Loucy (cell line): Measurements from ENCODE around the gene SPATA2L.

ENCODE experiments used
- H2AFZ ChIP-seq: fragments of 200-600 bp; sonication (generic); 2 replicates; pipeline ENCODE4 v1.6.0; 2016; ENCODE audit warnings: antibody characterized with exemption, mild to moderate bottlenecking, low read length, moderate library complexity
- H3F3A ChIP-seq: fragments of 200-600 bp; 2 replicates; pipeline ENCODE4 v1.6.0; 2016; ENCODE audit warnings: antibody characterized with exemption, low read depth, mild to moderate bottlenecking
- H3K27me3 ChIP-seq: fragments of 200-600 bp; sonication (generic); 2 replicates; pipeline ENCODE4 v1.6.1; 2014; ENCODE audit warnings: low read length, mild to moderate bottlenecking; ENCODE audit not compliant: insufficient read depth, poor library complexity, severe bottlenecking
- H3K36me3 ChIP-seq: fragments of 200-600 bp; sonication (generic); 2 replicates; pipeline ENCODE4 v1.6.1; 2016; ENCODE audit warnings: low read length; ENCODE audit not compliant: insufficient read depth
- H3K4me1 ChIP-seq: fragments of 200-600 bp; sonication (generic); 2 replicates; pipeline ENCODE4 v1.5.1; 2014; ENCODE audit warnings: low read length, mild to moderate bottlenecking; ENCODE audit not compliant: insufficient read depth, poor library complexity, severe bottlenecking
- H3K4me2 ChIP-seq: fragments of 200-600 bp; sonication (generic); 2 replicates; pipeline ENCODE4 v1.6.0; 2014; ENCODE audit warnings: antibody characterized with exemption, low read length, low read depth, mild to moderate bottlenecking; ENCODE audit not compliant: poor library complexity, severe bottlenecking
- H3K4me3 ChIP-seq: fragments of 200-600 bp; sonication (generic); 2 replicates; pipeline ENCODE4 v1.5.1; 2014; ENCODE audit warnings: low read length, mild to moderate bottlenecking, mixed read lengths; ENCODE audit not compliant: poor library complexity, severe bottlenecking
- H3K79me2 ChIP-seq: fragments of 200-600 bp; sonication (generic); 2 replicates; pipeline ENCODE4 v1.6.1; 2014; ENCODE audit warnings: low read length; ENCODE audit not compliant: insufficient read depth
- H3K9ac ChIP-seq: fragments of 200-600 bp; sonication (generic); 2 replicates; pipeline ENCODE4 v1.6.0; 2014; ENCODE audit warnings: mild to moderate bottlenecking, low read depth, low read length, moderate library complexity; ENCODE audit not compliant: poor library complexity, severe bottlenecking
- H3K9me2 ChIP-seq: fragments of 200-600 bp; sonication (generic); replicated peaks from 2 replicates; pipeline ENCODE4 v1.6.1; 2016; ENCODE audit warnings: low read depth, low read length, mixed read lengths
- H3K9me3 ChIP-seq: fragments of 200-600 bp; sonication (generic); 2 replicates; pipeline ENCODE4 v1.6.1; 2014; ENCODE audit warnings: mild to moderate bottlenecking, antibody characterized with exemption, low read length, low read depth; ENCODE audit not compliant: insufficient read depth
- H4K20me1 ChIP-seq: fragments of 200-600 bp; sonication (generic); 2 replicates; pipeline ENCODE4 v1.6.0; 2014; ENCODE audit warnings: antibody characterized with exemption, low read length, mild to moderate bottlenecking; ENCODE audit not compliant: insufficient read depth, poor library complexity, severe bottlenecking
- CTCF ChIP-seq: fragments of 200-600 bp; sonication (generic); conservative IDR thresholded peaks from 2 replicates; pipeline ENCODE4 v1.5.1; 2014; ENCODE audit warnings: mild to moderate bottlenecking, antibody characterized with exemption, low read length
- EZH2phosphoT487 ChIP-seq: fragments of 200-600 bp; IDR thresholded peaks from 2 replicates; pipeline ENCODE4 v1.6.1; 2018; ENCODE audit warnings: antibody characterized with exemption, mild to moderate bottlenecking, moderate library complexity, borderline replicate concordance

Gene SPATA2L

DNA sequence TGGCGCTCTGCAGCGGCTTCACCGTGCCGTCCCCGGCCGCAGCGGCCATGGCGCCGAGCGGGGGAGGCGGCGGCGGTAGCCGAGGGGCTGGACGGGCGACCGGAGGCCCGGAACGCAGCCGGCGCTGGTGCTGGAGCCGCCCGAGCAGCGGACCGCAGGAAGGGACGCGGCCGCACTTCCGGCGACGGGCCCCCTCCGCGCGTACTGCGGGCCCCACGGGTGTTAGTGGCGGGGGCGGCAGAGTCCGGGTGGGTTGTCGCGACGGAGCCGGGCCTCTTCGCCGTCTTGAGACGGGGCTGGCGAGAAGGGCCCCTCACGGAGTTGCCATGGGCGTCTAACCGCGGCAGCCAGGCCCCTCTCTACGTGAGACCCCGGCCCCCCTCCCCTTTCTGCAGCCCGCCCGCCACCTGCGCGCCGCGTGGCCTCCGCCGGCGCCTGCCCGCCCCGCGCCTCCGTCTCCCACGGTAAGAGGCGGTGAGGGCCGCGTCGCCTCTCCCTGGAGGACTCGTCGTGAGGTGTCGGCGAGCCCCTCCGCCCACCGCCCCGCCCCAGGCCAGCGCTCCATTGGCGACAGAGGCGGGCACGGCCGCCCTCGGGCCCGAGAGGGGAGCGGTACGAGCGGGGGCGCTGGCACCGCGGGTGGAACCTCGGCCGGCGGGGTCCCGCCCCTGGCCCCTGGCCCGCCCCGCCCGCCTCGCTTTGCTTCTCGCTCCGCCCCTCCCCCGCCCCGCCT is 19.5 kb upstream of the SPATA2L start, which contains the start of the genes VPS9D1 and ZNF276:
VPS9D1 (minus strand) TSS at position 86 of the 733 bp plus-strand sequence; CDS start at position 49, 37 bp downstream.
ZNF276 (plus strand) TSS at position 725 of the 733 bp plus-strand sequence. CDS start 104 bp downstream, outside the sequence.
- H4K20me1 ChIP-seq, result peaks cover 24% of the 10 kb centered on the region
- TF ChIP-seq CTCF (no peak), EZH2phosphoT487 (no peak)
- peaks cover 13% of the 10 kb centered on the region for H3K4me1 ChIP-seq
- H3K9ac ChIP-seq, result peak within 1 kb of the TSS; percentile 78
- H3K27me3 ChIP-seq, result no peaks in the 10 kb centered on the region
- H3K36me3 ChIP-seq, result no peaks in the 10 kb centered on the region; the same call in 1 of the 2 replicates
- H3K79me2 ChIP-seq, result peaks cover 22% of the 10 kb centered on the region
- peak within 1 kb of the TSS; percentile 60; the same call in 1 of the 2 replicates for H2AFZ ChIP-seq
- no peaks in the 10 kb centered on the region for H3K9me2 ChIP-seq
- no peaks in the 10 kb centered on the region for H3K9me3 ChIP-seq
- H3K4me3 ChIP-seq, result peak within 1 kb of the TSS; percentile 80
- H3F3A ChIP-seq, result no peaks in the 10 kb centered on the region
- peak within 1 kb of the TSS; percentile 71 for H3K4me2 ChIP-seq

- Histone ChIP-seq H3K4me1 (peaks cover 13% of the 10 kb centered on the region), H3K9me3 (no peaks in the 10 kb centered on the region), H3K9ac (peak overlapping the region; percentile 78), H3K79me2 (peaks cover 22% of the 10 kb centered on the region), H3K4me2 (peak overlapping the region; percentile 71), H2AFZ (peak overlapping the region; percentile 36; the same call in 1 of the 2 replicates), H3K4me3 (peak overlapping the region; percentile 80), H3K9me2 (no peaks in the 10 kb centered on the region), H4K20me1 (peaks cover 24% of the 10 kb centered on the region), H3K27me3 (no peaks in the 10 kb centered on the region), H3K36me3 (no peaks in the 10 kb centered on the region; the same call in 1 of the 2 replicates), H3F3A (no peaks in the 10 kb centered on the region)
- no peak for TF ChIP-seq EZH2phosphoT487
- no peak for TF ChIP-seq CTCF
Measured at GRCh38 chr16:89720551-89720812, 19.0 kb upstream of the SPATA2L start.

DNA sequence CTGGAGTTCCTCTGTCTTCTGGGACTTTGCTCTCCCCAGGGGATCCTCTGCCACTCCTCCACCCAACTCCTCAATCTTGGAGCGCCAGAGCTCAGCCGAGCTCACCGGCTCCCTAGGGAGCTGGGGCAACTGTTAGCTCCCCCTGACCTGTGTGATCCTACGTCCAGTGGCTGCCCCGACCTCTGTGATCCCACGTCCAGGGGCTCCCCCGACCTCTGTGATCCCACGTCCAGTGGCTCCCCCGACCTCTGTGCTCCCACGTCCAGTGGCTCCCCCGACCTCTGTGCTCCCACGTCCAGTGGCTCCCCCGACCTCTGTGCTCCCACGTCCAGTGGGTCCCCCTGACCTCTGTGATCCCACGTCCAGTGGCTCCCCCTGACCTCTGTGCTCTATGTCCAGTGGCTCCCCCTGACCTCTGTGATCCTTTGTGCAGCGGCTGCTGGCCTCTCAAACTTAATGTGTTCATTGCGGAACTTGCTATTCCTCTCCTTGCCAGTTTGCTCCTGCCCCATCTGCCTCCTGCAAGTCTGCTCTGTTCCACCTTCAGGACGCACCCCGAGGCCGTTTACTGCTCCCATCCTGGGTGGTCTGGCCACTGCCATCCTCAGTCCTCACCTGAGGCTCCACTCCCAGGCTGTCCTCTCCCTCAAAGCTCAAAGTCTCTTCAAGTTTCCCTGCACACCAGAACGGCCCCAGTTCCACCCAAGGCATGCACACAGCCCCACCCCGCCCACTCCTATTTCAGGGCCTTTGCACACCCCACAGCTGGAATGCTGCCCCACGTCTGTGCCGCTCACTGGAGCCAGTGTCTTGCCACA is 16.4 kb upstream of the SPATA2L start:
- Histone ChIP-seq H3K4me2 (no peak overlapping the region), H3K4me1 (peaks cover 2% of the 10 kb centered on the region), H2AFZ (no peak overlapping the region), H3F3A (no peaks in the 10 kb centered on the region), H4K20me1 (peaks cover 7% of the 10 kb centered on the region), H3K36me3 (no peaks in the 10 kb centered on the region), H3K27me3 (no peaks in the 10 kb centered on the region), H3K4me3 (no peak overlapping the region), H3K79me2 (peaks cover 2% of the 10 kb centered on the region; the same call in 1 of the 2 replicates), H3K9me3 (no peaks in the 10 kb centered on the region), H3K9me2 (no peaks in the 10 kb centered on the region), H3K9ac (no peak overlapping the region)
- TF ChIP-seq EZH2phosphoT487 (no peak), CTCF (no peak)
